RPMI7951 (cell line): Measurements from ENCODE around the gene ZFYVE1. TPM values are rescaled to one million over a fixed set of nuclear protein-coding genes. Genes with fewer than 3 reads are reported as not detected.
"Not testable (repeated sequence)": the region's sequence is repeated elsewhere in the genome, so short reads cannot be mapped to it uniquely, and the experiment has no call there.

Source experiments
- DNase-seq: peaks from one replicate; pipeline ENCODE4 v3.0.0-alpha.2; 2012; ENCODE audit warnings: low read depth
- total RNA-seq: library from RNA; depleted of rRNA; stranded (reverse); fragments of >200 nt; shearing (Covaris generic); gene quantifications from 2 replicates; pipeline ENCODE4 v1.2.3, GENCODE V29; 2014

Gene ZFYVE1
- total RNA-seq, 1 experiment from 2014 or later = 8.1 TPM

- not testable (repeated sequence) for DNase-seq
Observed at GRCh38 chr14:72961016-72961415, 65.9 kb downstream of the ZFYVE1 start.

- no peak for DNase-seq
Observed at GRCh38 chr14:72958548-72958947, 68.4 kb downstream of the ZFYVE1 start.

GRCh38 chr14:72957213-72957612 lies 69.7 kb downstream of the ZFYVE1 start:
- no peak for DNase-seq

GRCh38 chr14:72956741-72957140 lies 70.2 kb downstream of the ZFYVE1 start:
- not testable (repeated sequence) for DNase-seq

GRCh38 chr14:72952171-72952570 lies 74.7 kb downstream of the ZFYVE1 start:
- no peak for DNase-seq

- peak; percentile 57 for DNase-seq
Observed at GRCh38 chr14:72948481-72949138, 78.3 kb downstream of the ZFYVE1 start.

- DNase-seq = no peak
Observed at GRCh38 chr14:72947366-72948160, 79.3 kb downstream of the ZFYVE1 start.

GRCh38 chr14:72946491-72946890 lies 80.4 kb downstream of the ZFYVE1 start:
- DNase-seq = no peak

- no peak for DNase-seq
Observed at GRCh38 chr14:72945356-72946027, 81.4 kb downstream of the ZFYVE1 start.

- no peak for DNase-seq
Observed at GRCh38 chr14:72943876-72944430, 83.0 kb downstream of the ZFYVE1 start.

- no peak for DNase-seq
Observed at GRCh38 chr14:72942934-72943333, 84.0 kb downstream of the ZFYVE1 start.

- DNase-seq = no peak
Observed at GRCh38 chr14:72941286-72941985, 85.5 kb downstream of the ZFYVE1 start.

GRCh38 chr14:72939630-72940029 lies 87.3 kb downstream of the ZFYVE1 start:
- DNase-seq = no peak

- DNase-seq = no peak
Observed at GRCh38 chr14:72932893-72933292, 94.0 kb downstream of the ZFYVE1 start.

GRCh38 chr14:72929316-72930080 lies 97.4 kb downstream of the ZFYVE1 start:
- no peak for DNase-seq

- DNase-seq = no peak
Observed at GRCh38 chr14:72928872-72929271, 98.0 kb downstream of the ZFYVE1 start.

GRCh38 chr14:72926292-72927028 lies 100.4 kb downstream of the ZFYVE1 start, which contains the start of gene DCAF4:
Gene DCAF4, plus strand, starts transcription at chr14:72926464. Its CDS starts 11,515 bp downstream, at chr14:72937979.
- DNase-seq = peak; percentile 98

GRCh38 chr14:72925815-72926291 lies 101.1 kb downstream of the ZFYVE1 start:
- no peak for DNase-seq

- DNase-seq = no peak
Observed at GRCh38 chr14:72925171-72925759, 101.6 kb downstream of the ZFYVE1 start.

- DNase-seq = peak; percentile 25
Observed at GRCh38 chr14:72924337-72924736, 102.6 kb downstream of the ZFYVE1 start.
